GM19372 (cell line): Measurements from ENCODE around the gene CS.
"Not testable (repeated sequence)": the region's sequence is repeated elsewhere in the genome, so short reads cannot be mapped to it uniquely, and the experiment has no call there.

Source experiments
- ATAC-seq: cut with Tn5 transposase; IDR thresholded peaks from one replicate; pipeline ENCODE4 v1.9.1; 2021; ENCODE audit warnings: mild to moderate bottlenecking, low read depth, moderate library complexity; ENCODE audit not compliant: unreplicated experiment

Gene CS

DNA sequence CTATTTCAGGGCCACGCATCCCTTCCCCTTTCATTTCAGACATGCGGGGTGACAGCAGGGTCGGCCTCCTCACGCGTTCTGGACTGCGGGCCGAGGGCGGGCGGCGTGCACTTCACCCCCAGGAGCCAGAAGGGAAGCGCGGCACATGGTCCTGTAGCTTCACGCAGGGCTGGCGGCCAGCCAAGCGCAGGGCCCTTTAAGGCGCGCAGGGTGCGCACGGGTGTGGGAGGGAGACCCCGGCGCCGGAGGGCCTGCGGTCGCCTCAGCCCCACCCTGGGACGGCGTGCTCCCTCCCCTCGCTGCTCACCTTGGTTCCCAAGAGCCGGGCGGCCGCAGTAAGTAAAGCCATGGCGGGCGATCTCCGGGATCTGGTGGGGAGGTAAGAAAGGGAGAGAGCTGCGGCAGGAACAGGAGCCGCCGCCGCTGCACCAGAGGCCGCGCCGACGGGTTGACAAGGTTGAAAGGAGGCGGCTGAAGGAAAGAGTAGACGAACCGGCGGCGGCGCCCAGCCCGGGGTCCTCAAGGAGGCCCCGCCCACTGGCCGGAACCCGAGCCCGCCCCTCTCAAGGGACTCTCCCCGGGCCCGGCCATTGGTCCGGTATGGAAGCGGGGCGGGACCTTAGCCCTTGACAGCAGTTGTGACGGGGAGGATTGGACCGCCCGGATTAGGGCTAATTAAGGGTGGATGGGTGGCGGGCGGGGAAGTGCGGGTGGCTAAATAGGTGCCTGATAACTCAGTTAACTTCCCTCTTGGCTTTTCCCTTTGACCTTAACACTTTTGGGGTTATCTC, at the start of gene CS:
Gene CS, minus strand, starts transcription at position 478 of the 791 bp plus-strand sequence. Its CDS starts 129 bp downstream, at position 349.
- ATAC-seq = peak; percentile 88

DNA sequence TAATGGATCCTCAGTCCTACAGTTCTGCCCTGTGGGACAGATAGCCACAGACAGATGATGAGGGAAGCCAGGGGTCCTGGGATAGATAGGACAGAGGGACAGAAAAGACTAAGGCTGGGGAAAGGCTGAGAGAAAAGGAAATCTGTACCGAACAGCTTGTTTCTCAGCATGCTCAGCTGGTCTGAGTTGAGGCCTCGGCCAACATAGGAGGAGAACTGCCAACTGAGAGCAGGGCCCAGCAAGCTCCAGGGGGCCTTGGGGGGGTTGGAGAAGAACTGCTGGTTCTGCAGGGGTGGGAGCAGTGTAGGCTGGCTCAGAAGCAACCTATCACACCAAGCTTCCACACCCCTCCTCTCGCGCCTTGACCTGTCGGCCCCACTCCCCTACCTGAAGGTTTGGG, 48.6 kb upstream of the CS start:
- ATAC-seq = no peak

DNA sequence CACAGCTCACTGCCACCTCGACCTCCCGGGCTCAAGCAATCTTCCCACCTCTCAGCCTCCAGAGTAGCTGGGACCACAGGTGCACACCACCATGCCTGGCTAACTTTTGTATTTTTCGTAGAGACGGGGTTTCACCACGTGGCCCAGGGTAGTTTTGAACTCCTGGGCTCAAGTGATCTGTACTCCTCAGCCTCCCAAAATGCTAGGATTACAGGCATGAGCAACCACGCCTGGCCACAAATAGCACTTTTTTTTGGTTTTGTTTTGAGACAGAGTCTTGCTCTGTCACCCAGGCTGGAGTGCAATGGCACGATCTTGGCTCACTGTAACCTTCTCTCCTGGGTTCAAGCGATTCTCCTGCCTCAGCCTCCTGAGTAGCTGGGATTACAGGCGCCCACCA, 47.1 kb upstream of the CS start:
- ATAC-seq = not testable (repeated sequence)

DNA sequence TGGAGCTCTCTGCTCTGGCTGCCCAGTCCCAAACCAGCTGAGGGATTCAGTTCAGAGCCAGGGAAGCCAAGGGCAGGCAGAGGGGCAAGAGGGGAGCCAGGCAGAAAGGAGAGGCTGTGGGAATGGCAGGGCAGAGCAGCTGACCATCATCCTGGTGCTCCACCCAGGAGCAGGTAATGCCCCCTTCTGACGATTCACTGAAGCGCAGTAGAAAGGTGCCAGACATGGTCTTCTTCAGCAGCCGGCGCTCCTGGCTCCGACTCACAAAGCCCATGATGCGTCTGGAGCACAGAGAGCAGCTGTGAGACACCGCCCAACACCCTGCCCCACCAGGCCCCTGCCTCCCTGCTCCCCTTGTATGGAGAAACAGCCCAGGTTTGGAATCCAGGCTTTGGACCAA, 46.5 kb upstream of the CS start:
- ATAC-seq = no peak

DNA sequence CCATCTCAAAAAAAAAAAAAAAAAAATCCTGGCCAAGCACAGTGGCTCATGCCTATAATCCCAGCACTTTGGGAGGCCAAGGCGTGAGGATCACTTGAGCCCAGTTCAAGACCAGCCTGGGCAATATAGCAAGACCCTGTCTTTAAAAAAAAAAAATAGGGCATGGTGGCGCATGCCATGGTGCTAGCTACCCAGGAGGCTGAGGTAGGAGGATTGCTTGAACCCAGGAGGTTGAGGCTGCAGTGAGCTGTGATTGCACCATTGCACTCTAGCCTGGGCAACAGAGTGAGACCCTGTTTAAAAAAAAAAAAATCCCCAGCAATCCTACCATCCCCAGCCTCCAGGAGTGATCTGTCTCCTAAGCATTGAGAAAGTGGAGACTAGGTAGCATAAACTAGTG, 42.2 kb upstream of the CS start:
- ATAC-seq = not testable (repeated sequence)

DNA sequence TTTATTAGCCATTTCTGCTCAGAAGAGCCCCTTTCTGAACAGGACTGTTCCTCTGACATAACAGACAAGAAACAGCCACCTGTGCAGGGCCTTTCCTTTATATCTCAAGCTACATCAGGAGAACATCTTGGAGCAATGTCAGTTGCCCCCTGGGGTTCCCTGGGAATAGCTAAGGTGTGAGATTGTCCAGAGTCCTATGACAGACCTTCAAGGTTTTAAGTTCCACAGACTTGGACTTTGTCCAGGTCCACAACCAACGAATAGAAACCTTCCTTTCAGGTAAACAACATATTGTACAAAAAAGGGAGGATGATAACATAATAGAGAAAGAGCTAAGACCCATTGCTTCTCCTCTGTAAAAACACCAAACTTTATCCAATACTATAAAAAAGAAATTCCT, 41.5 kb upstream of the CS start:
- ATAC-seq = no peak

DNA sequence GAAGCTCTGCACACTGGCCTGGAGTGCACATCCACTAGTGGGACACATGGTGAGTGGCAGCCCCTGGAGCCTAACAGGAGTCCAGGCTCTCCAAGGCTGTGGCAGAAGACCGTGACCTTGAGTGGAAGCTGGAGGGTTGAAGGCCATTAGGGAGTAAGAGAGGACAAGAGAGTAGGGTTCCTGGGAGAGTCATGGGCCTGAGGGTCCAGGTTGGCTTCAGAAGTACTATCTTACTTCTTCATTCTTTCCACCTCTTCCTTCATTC, 39.0 kb upstream of the CS start:
- ATAC-seq = no peak

DNA sequence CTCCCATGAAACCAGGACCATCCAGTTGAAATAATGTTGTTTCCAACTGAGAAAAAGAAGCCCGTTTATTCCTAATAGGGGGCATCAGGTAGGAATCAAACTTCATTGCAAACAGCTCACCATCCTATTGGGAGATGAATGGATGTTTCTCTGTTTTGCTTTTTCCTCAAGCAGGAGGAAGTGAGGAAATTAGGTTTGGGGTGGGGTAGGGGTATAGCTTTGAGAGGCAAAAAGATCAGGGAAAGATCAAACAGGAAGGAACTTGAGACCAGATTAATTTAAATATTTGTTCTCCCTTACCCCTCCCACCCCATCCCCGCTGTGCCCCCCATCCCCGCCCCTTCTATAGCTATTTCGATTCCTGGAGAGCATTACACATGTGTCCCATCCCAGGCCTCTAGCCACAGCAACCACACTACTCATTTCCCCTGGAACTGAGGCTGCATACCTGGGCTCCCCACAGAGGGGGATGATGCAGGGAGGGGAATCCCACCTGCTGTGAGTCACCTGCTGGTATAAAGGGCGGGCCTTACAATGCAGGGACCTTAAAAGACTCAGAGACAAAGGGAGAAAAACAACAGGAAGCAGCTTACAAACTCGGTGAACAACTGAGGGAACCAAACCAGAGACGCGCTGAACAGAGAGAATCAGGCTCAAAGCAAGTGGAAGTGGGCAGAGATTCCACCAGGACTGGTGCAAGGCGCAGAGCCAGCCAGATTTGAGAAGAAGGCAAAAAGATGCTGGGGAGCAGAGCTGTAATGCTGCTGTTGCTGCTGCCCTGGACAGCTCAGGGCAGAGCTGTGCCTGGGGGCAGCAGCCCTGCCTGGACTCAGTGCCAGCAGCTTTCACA, 38.4 kb upstream of the CS start, which contains the start of gene IL23A:
Gene IL23A, plus strand, starts transcription at position 577 of the 850 bp plus-strand sequence. Its CDS starts 161 bp downstream, at position 738.
- no peak for ATAC-seq

DNA sequence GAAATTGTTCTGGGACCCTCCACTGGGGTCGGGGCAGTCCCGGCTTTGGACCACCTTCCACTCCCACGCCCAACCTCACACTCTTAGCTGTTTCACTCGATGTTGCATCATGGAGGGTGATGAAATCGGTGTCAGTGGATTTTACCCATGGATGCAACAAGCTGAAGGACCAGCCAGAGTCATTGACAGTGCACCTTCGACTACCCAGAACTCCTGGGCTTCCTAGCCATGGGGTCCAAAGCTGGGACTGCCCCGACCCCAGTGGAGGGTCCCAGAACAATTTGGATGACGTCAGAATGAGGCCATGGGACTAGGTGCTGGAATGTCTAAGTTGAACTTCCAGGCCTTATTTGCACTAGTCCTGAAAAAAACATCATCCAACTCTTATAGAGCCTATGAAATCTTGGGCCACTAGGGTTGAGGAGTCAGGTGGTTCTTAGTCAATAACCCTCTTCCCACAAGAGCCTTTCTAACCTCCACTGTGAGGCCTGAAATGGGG, 37.7 kb upstream of the CS start:
- no peak for ATAC-seq

DNA sequence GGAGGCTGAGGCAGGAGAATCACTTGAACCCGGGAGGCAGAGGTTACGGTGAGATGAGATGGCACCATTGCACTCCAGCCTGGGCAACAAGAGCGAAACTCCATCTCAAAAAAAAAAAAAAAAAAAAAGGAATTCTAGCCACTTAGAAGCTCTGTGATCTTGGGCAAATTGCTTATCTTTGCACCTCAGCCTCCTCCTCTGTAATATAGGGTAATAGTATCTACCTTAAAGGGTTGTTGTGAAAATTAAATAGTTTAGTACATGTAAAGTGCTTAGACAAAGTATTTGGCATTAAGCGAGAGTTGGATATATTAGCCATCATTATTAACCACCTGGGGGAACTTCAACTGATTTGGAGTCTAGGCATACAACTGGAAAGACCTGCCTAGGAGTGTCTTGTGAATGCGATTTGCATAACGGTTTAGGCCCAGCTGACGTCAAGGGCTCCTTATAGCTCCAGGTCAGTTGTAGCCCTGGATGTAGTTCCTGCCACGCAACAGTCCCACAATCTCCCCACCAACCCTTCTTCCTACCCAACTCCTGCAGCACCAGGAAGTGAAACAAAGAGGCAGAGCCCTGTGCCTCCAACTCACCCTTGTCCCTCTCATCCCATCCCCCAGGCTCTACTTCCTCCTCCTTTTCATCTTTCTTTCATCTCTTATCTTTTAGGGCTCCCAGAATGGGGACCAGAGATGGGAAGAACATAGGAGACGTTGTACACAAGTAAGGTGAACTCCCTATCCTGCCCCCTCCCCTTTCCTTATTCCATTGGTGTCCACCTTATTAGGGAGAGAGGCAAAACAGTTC, 36.4 kb upstream of the CS start:
- ATAC-seq = no peak

DNA sequence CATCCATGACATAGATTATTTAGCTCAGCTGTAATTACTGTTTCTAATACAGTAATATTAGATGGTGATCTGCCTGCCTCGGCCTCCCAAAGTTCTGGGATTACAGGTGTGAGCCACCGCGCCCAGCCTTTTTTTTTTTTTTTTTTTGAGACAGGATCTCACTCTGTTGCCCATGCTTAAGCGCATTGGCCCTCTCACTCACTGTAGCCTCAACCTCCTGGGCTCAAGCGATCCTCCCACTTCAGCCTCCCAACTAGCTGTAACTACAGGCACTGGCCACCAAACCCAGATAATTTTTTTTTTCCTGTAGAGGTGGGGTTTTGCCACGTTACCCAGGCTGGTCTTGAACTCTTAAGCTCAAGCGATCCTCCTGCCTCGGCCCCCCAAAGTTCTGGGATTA, 35.4 kb upstream of the CS start:
- ATAC-seq = not testable (repeated sequence)

DNA sequence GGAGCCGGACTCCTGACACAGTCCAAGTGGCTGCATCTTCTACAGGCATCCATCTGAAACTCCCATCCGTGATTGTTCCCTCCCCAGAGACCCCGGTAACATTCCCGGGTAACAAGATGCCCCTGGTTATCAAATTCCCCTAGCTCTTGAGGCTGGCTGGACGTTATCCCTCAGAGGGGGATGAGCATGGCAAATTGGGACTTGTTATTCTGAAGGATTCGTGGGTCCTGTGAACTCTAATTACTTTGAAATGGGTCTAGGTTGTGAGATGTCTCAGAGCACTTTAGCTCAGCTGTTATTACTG, 34.3 kb upstream of the CS start:
- ATAC-seq = no peak

DNA sequence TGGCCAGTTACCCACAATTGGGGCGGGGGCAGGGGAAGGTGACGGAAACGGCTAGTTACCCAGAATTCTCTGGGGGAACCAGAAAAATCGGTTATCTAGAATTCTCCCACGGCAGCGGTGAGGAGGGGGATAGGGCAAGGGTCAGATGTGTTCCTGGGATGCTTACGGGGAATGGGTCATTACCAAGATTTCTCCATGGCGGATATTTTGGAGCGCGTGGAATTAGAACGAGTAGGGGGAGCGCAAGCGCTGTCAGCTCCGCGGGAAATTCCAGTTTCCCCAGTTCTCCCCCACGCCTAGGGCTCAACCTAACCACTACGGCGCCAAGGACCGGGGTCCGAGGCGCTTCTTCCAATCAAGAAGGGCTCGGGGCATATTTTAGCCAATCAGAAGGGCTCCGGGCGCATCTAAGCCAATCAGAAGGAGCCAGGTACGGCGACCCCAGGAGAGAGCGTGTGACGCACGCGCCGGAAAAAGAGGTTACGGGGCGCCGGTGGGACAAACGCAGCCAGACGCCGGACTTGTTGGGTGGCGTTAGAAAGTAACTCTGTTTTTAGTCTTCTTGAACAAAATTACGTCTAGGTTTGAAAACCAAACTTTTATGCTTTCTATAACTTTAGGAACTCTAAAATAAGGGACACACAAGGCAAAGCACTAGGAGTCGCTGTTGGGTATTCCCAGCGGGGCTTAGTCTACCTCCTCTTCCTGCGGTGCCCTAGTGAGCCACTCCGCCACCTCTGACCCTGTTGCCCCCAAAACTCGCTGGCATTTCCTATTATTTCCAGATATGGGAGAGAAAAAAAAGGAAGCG, 33.8 kb upstream of the CS start, which contains the start of gene PAN2:
Gene PAN2, minus strand, starts transcription at position 322 of the 811 bp plus-strand sequence. CDS start 906 bp downstream, outside the sequence.
- ATAC-seq = peak; percentile 97

DNA sequence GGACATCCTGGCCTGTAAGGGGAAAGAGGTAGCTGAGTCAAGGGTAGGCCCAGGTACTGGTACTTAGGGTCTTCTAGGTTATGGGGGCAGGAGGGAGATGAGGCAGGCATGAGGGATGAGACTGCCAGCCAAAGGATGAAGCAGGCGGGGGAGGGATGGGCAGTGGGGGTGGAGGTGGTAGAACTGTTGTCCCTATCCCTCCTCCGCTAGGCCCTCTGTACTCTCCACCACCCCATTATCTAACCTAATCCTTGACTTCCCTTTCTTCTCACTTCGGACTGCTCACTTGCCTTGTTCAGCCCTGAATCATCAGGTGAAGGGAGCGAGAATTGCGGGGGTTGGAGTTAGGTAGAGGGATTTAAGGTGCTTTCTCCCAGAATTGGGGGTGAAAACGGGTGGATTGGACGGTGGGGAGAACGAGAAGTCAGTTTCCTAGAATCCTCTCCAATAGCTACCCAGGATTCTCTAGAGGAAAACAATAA, 33.1 kb upstream of the CS start:
- ATAC-seq = no peak

DNA sequence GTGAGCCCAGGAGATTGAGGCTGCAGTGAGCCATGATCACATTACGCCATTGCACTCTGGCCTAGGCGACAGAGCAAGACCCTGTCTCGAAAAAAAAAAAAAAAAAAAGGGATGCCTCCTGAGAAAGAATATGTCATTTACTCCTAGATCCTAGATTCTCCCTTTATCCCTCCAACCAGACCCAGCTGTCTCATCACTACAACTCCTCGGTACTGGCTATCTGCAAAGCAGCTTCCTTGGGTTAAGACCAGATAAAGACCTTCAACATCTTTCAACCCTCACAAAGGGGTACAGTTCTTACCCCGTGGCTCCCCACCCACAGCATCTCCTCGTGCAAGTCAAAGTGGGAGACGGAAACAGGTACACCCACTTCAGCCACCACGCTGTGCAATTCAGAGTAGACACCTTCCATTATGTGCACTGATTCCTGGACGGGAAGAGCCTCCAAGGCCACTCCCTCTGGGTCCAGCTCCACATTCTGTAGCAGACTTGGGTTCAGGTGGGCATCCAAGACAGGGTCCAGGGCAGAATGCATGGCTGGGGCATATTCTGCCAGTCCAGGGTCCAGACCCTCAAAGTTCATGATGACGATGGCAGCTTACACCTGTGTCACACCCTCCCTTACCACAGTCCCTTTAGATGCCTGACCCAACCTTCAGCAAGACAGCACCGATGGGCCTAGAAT, 32.5 kb upstream of the CS start:
- ATAC-seq = no peak

DNA sequence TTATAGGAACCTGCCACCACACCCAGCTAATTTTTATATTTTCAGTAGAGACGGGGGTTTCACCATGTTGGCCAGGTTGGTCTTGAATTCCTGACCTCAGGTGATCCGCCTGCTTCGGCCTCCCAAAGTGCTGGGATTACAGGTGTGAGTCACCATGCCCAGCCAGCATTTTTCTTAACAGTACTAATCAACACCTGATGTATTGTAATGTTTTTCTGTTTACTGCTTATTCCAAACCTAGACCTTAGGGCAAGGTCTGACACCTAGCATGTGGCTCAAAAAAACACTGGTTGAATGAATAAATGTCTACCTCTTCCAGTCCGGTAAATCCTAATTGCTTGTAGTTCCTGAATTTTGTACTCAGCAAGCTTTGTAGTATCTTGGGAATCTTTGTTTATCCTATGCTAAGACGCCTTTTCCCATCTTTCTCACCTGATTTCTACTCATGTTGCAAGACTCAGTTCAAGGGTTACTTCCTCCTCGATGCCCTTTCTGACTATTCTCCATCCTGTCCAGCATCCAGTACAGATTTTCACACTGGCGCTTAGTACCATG, 30.9 kb upstream of the CS start:
- ATAC-seq = no peak

DNA sequence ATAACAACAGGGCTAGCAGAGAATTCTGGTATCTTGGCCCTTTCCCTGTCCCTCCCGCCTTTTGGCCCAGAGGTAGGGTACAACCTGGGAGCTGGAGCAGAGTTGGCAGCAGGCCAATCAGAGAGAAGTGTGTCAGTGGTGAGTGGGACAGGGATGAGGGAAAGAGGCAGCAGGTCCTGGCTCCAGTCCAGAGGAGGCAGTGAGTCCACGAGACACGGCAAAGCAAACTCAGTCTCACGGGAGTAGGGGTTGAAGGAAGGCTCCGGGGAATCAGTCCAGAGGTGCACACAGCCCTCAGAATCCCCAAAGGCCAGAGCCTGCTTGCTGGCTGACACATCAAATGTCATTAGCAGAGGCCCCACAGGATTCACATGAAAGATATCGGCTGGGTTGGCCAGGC, 26.4 kb upstream of the CS start:
- ATAC-seq = no peak

DNA sequence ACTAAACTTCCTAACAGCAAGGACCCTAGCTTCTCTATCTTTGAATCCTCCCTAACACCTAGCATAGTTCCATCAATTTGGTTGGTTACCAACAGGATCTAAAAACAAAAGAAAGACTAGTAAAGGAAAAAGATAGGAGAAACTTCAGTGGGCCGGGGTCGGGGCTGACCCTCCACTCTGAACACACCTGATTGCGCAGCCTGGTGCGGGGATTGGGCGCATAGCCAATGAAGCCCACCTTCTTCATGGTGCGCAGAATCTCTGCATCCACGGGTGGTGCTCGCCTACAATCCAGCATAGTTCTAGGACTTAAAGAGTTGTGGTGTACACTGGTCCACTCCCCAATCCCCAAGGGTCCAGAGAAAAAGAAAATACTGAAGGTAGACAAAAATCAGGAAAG, 26.0 kb upstream of the CS start:
- no peak for ATAC-seq

DNA sequence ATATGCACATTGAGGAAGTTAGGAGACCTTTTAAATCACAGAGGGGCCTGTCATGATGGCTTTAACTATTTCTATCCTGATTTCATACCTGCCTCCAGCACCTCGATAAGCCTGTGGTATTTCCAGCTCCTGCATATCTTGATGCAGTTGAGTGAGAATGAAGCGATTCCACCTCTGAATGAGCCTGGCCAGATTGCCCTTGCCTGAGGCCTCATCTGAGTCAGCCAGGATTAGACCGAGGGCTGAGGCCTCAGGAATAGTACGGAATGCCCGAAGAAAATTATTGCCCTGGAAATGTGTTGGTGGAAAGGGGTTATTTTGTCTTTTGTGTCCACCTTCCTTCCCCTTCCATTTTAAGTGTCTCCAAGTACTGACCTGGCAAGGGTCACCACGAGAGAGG, 24.1 kb upstream of the CS start:
- ATAC-seq = no peak
